Vagina (tissue), 2 donors: ENCODE data around the gene MS4A4E. TPM values are rescaled to one million over a fixed set of nuclear protein-coding genes. Genes with fewer than 3 reads are reported as not detected.

Experiments
- DNase-seq, 2 donors: peaks; one replicate each; pipeline ENCODE4 v3.0.0-alpha.2; 2017; ENCODE audit errors: extremely low spot score in 2 of 2
- H3K27ac ChIP-seq: fragments of 200-600 bp; sonication (generic); one replicate; pipeline ENCODE4 v1.5.1; 2019
- H3K27me3 ChIP-seq: fragments of 200-600 bp; sonication (generic); one replicate; pipeline ENCODE4 v1.5.1; 2019
- H3K36me3 ChIP-seq, 2 donors: fragments of 200-600 bp; sonication (generic); one replicate each; pipeline ENCODE4 v1.5.1; 2017 to 2019
- H3K4me1 ChIP-seq: fragments of 200-600 bp; sonication (generic); one replicate; pipeline ENCODE4 v1.5.1; 2019
- H3K4me3 ChIP-seq, 2 donors: fragments of 200-600 bp; sonication (generic); 1 replicate in 1 of 2; 2 replicates in 1 of 2; pipeline ENCODE4 v1.5.1; 2016 to 2019
- H3K9me3 ChIP-seq: fragments of 200-600 bp; sonication (generic); one replicate; pipeline ENCODE4 v1.5.1; 2019
- CTCF ChIP-seq, 3 experiments: fragments of 450-650 bp in 2 of 3; fragments of 200-600 bp in 1 of 3; sonication (generic) in 1 of 3; IDR thresholded peaks; one replicate each; pipeline ENCODE4 v1.5.1; 2017 to 2019; ENCODE audit warnings: antibody characterized with exemption in 3 of 3, mild to moderate bottlenecking in 2 of 3, moderate library complexity in 2 of 3
- POLR2A ChIP-seq, 2 donors: fragments of 450-650 bp; IDR thresholded peaks; one replicate each; pipeline ENCODE4 v1.6.1; 2017; ENCODE audit warnings: antibody characterized with exemption in 2 of 2, mild to moderate bottlenecking in 2 of 2, moderate library complexity in 2 of 2
- POLR2AphosphoS5 ChIP-seq, 2 donors: sonication (generic); formaldehyde crosslinking; IDR thresholded peaks; one replicate each; pipeline ENCODE4 v1.9.0; 2017; ENCODE audit warnings: antibody characterized with exemption in 2 of 2, mild to moderate bottlenecking in 2 of 2, low read depth in 1 of 2; ENCODE audit not compliant: insufficient read depth in 1 of 2
- intact Hi-C: fragments of 100-400 bp; cut with DNase I; formaldehyde crosslinking; loops from one replicate; pipeline ENCODE4 v1.15.1; 2023
- total RNA-seq: library from RNA; depleted of rRNA; stranded (reverse); fragments of >200 nt; gene quantifications from one replicate; pipeline ENCODE4 v1.2.3, GENCODE V29; 2016

The MS4A4E gene
- total RNA-seq, 1 donor from 2014 or later: 1.7 TPM

DNA sequence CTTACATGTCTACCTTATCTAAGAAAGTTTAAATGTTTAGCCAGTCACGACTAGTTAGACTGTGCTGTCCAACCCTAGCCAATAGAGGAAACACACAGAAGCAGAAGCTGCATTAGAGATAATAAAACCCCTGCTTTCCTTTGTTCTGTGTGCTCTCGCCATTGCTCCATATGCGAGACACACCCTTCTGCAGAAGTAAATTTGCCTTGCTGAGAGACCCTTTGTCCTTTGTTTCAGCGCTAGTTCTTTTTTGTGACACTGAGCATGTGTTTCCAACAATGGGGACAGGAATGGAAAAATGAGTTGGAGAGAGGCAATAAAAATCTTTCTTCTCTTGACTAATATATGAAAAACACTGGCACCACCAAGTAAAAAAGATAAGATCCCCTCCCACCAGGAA is 18.1 kb upstream of the MS4A4E start:
- H3K4me3 ChIP-seq: no peak overlapping the region
- no peaks in the 10 kb centered on the region for H3K4me1 ChIP-seq
- TF ChIP-seq POLR2AphosphoS5 (IDR thresholded peaks at IDR 0.05; ENCODE audit: insufficient read depth in 1 of 2, low read depth in 1 of 2) (no peak), CTCF (IDR thresholded peaks at IDR 0.05) (no peak), POLR2A (IDR thresholded peaks at IDR 0.05) (no peak)
- no peaks in the 10 kb centered on the region for H3K36me3 ChIP-seq
- no peaks in the 10 kb centered on the region for H3K9me3 ChIP-seq
- no peak for DNase-seq
- H3K27me3 ChIP-seq: no peaks in the 10 kb centered on the region
- no peak overlapping the region for H3K27ac ChIP-seq
- intact Hi-C loops: no loop called here

- H3K27me3 ChIP-seq: no peaks in the 10 kb centered on the region
- no peaks in the 10 kb centered on the region for H3K9me3 ChIP-seq
- intact Hi-C loops: no loop called here
- TF ChIP-seq POLR2A (IDR thresholded peaks at IDR 0.05): no peak
- no peak for TF ChIP-seq POLR2AphosphoS5 (IDR thresholded peaks at IDR 0.05; ENCODE audit: insufficient read depth in 1 of 2, low read depth in 1 of 2)
- no peak for TF ChIP-seq CTCF (IDR thresholded peaks at IDR 0.05)
- no peak overlapping the region for H3K27ac ChIP-seq
- no peaks in the 10 kb centered on the region for H3K36me3 ChIP-seq
- no peak overlapping the region for H3K4me3 ChIP-seq
- no peak for DNase-seq
- H3K4me1 ChIP-seq: no peaks in the 10 kb centered on the region
These were observed 15.2 kb upstream of the MS4A4E start for GRCh38 chr11:60257956-60258722.

- Histone ChIP-seq H3K4me3 (no peak overlapping the region), H3K4me1 (no peaks in the 10 kb centered on the region), H3K36me3 (no peaks in the 10 kb centered on the region), H3K27ac (no peak overlapping the region), H3K27me3 (no peaks in the 10 kb centered on the region), H3K9me3 (no peaks in the 10 kb centered on the region)
- TF ChIP-seq POLR2A (IDR thresholded peaks at IDR 0.05) (no peak), POLR2AphosphoS5 (IDR thresholded peaks at IDR 0.05; ENCODE audit: insufficient read depth in 1 of 2, low read depth in 1 of 2) (no peak), CTCF (IDR thresholded peaks at IDR 0.05) (no peak)
- no peak for DNase-seq
- intact Hi-C loops: no loop called here
These were observed 9.5 kb upstream of the MS4A4E start for GRCh38 chr11:60252213-60253108.

- Histone ChIP-seq H3K36me3 (no peaks in the 10 kb centered on the region), H3K27me3 (no peaks in the 10 kb centered on the region), H3K9me3 (no peaks in the 10 kb centered on the region), H3K27ac (no peak overlapping the region), H3K4me1 (no peaks in the 10 kb centered on the region), H3K4me3 (no peak overlapping the region)
- intact Hi-C loops: no loop called here
- TF ChIP-seq POLR2AphosphoS5 (IDR thresholded peaks at IDR 0.05; ENCODE audit: insufficient read depth in 1 of 2, low read depth in 1 of 2): no peak
- peak in 1 of 3 experiments; percentile 15 for TF ChIP-seq CTCF (IDR thresholded peaks at IDR 0.05)
- DNase-seq: no peak
These were observed 8.7 kb upstream of the MS4A4E start for GRCh38 chr11:60251485-60252212.
